ENCODE measurements around the gene MTCH1. TPM values are rescaled to one million over a fixed set of nuclear protein-coding genes. Genes with fewer than 3 reads are reported as not detected.

The MTCH1 gene
- total RNA-seq, 1 donor from 2014 or later: 144 TPM

GRCh38 chr6:36957773-36958271 lies 28.2 kb downstream of the MTCH1 start:
- H3K4me1 ChIP-seq: no peaks in the 10 kb centered on the region
- no peaks in the 10 kb centered on the region for H3K36me3 Mint-ChIP-seq

GRCh38 chr6:36956446-36956820 lies 29.6 kb downstream of the MTCH1 start:
- Histone ChIP-seq H3K36me3 (no peaks in the 10 kb centered on the region), H3K27ac (no peak overlapping the region), H3K4me1 (no peaks in the 10 kb centered on the region), H4K20me1 (ENCODE audit: low read depth) (no peaks in the 10 kb centered on the region), H2AFZ (replicated peaks) (no peak overlapping the region), H3K9ac (no peak overlapping the region), H3K27me3 (no peaks in the 10 kb centered on the region), H3K4me2 (no peak overlapping the region), H3F3A (ENCODE audit: low read depth) (no peaks in the 10 kb centered on the region), H3K9me3 (ENCODE audit: low read depth) (no peaks in the 10 kb centered on the region), H3K4me3 (no peak overlapping the region), H3K79me2 (ENCODE audit: low read depth) (no peaks in the 10 kb centered on the region)
- Mint-ChIP-seq H3K4me3 (no peak overlapping the region), H3K4me1 (peaks cover 6% of the 10 kb centered on the region), H3K9me3 (no peaks in the 10 kb centered on the region), H3K27ac (no peak overlapping the region), H3K27me3 (ENCODE audit: insufficient read depth, low read depth) (peaks cover 7% of the 10 kb centered on the region), H3K36me3 (no peaks in the 10 kb centered on the region)
- TF ChIP-seq CTCF (IDR thresholded peaks at IDR 0.05): no peak
- TF ChIP-seq EZH2phosphoT487 (IDR thresholded peaks at IDR 0.05): no peak
- no peak for TF ChIP-seq EZH2 (IDR thresholded peaks at IDR 0.05)
- no peak for DNase-seq (ENCODE audit: low spot score)

More at GRCh38 chr6:36957773-36958271, 28.2 kb downstream of the MTCH1 start:
- Histone ChIP-seq H3K27ac (no peak overlapping the region), H3F3A (ENCODE audit: low read depth) (peaks cover 3% of the 10 kb centered on the region), H4K20me1 (ENCODE audit: low read depth) (no peaks in the 10 kb centered on the region), H3K9me3 (ENCODE audit: low read depth) (no peaks in the 10 kb centered on the region), H3K4me3 (no peak overlapping the region), H3K79me2 (ENCODE audit: low read depth) (no peaks in the 10 kb centered on the region), H3K36me3 (no peaks in the 10 kb centered on the region), H2AFZ (replicated peaks) (no peak overlapping the region), H3K27me3 (no peaks in the 10 kb centered on the region), H3K4me2 (no peak overlapping the region), H3K9ac (no peak overlapping the region)
- DNase-seq (ENCODE audit: low spot score): no peak
- Mint-ChIP-seq H3K27ac (no peak overlapping the region), H3K27me3 (ENCODE audit: insufficient read depth, low read depth) (peaks cover 8% of the 10 kb centered on the region), H3K4me1 (peaks cover 8% of the 10 kb centered on the region), H3K4me3 (no peak overlapping the region), H3K9me3 (no peaks in the 10 kb centered on the region)
- TF ChIP-seq EZH2phosphoT487 (IDR thresholded peaks at IDR 0.05): no peak
- no peak for TF ChIP-seq CTCF (IDR thresholded peaks at IDR 0.05)
- TF ChIP-seq EZH2 (IDR thresholded peaks at IDR 0.05): no peak

- H3K9me3 ChIP-seq (ENCODE audit: low read depth): no peaks in the 10 kb centered on the region
- no peak overlapping the region for H3K4me3 Mint-ChIP-seq
These were observed 30.1 kb downstream of the MTCH1 start for GRCh38 chr6:36955671-36956445.

More at GRCh38 chr6:36955671-36956445, 30.1 kb downstream of the MTCH1 start:
- H3K27ac ChIP-seq: no peak overlapping the region
- no peak overlapping the region for H2AFZ ChIP-seq (replicated peaks)
- H3K9ac ChIP-seq: no peak overlapping the region
- H3K9me3 Mint-ChIP-seq: no peaks in the 10 kb centered on the region
- H3K4me3 ChIP-seq: no peak overlapping the region
- no peak for TF ChIP-seq CTCF (IDR thresholded peaks at IDR 0.05)
- TF ChIP-seq EZH2 (IDR thresholded peaks at IDR 0.05): no peak
- TF ChIP-seq EZH2phosphoT487 (IDR thresholded peaks at IDR 0.05): no peak
- no peaks in the 10 kb centered on the region for H3K27me3 ChIP-seq
- H3F3A ChIP-seq (ENCODE audit: low read depth): no peaks in the 10 kb centered on the region
- no peaks in the 10 kb centered on the region for H3K79me2 ChIP-seq (ENCODE audit: low read depth)
- peaks cover 6% of the 10 kb centered on the region for H3K27me3 Mint-ChIP-seq (ENCODE audit: insufficient read depth, low read depth)
- H3K27ac Mint-ChIP-seq: no peak overlapping the region
- no peaks in the 10 kb centered on the region for H4K20me1 ChIP-seq (ENCODE audit: low read depth)
- H3K4me1 ChIP-seq: no peaks in the 10 kb centered on the region
- no peak for DNase-seq (ENCODE audit: low spot score)
- H3K36me3 Mint-ChIP-seq: no peaks in the 10 kb centered on the region
- H3K36me3 ChIP-seq: no peaks in the 10 kb centered on the region
- peaks cover under 1% of the 10 kb centered on the region for H3K4me1 Mint-ChIP-seq
- no peak overlapping the region for H3K4me2 ChIP-seq
